Effector CD8-positive, alpha-beta T cell (primary cell): ENCODE measurements around the gene LRMDA.

Experiments
- DNase-seq: peaks from one replicate; lab custom pipeline; 2025; lab: John Stamatoyannopoulos, UW

LRMDA gene

GRCh38 chr10:76085002-76085816, 653.8 kb downstream of the LRMDA start:
- no peak for DNase-seq

GRCh38 chr10:76085817-76086167, 654.4 kb downstream of the LRMDA start:
- no peak for DNase-seq

- no peak for DNase-seq
These were observed 654.8 kb downstream of the LRMDA start for GRCh38 chr10:76086170-76086760.

- no peak for DNase-seq
These were observed 655.6 kb downstream of the LRMDA start for GRCh38 chr10:76086761-76087639.

GRCh38 chr10:76088008-76088407, 656.6 kb downstream of the LRMDA start:
- no peak for DNase-seq

- DNase-seq = no peak
These were observed 657.6 kb downstream of the LRMDA start for GRCh38 chr10:76088980-76089379.

- no peak for DNase-seq
These were observed 658.2 kb downstream of the LRMDA start for GRCh38 chr10:76089556-76090180.

- no peak for DNase-seq
These were observed 660.5 kb downstream of the LRMDA start for GRCh38 chr10:76091926-76092325.

- DNase-seq = no peak
These were observed 675.2 kb downstream of the LRMDA start for GRCh38 chr10:76106611-76107010.

- DNase-seq = no peak
These were observed 677.3 kb downstream of the LRMDA start for GRCh38 chr10:76108563-76109359.

- no peak for DNase-seq
These were observed 680.0 kb downstream of the LRMDA start for GRCh38 chr10:76111404-76111803.

GRCh38 chr10:76111986-76112825, 680.8 kb downstream of the LRMDA start:
- DNase-seq = no peak

GRCh38 chr10:76112826-76113150, 681.4 kb downstream of the LRMDA start:
- DNase-seq = no peak

- DNase-seq = no peak
These were observed 682.5 kb downstream of the LRMDA start for GRCh38 chr10:76113952-76114351.

GRCh38 chr10:76114581-76115001, 683.2 kb downstream of the LRMDA start:
- DNase-seq = no peak

GRCh38 chr10:76115131-76115470, 683.7 kb downstream of the LRMDA start:
- DNase-seq = no peak

- no peak for DNase-seq
These were observed 684.2 kb downstream of the LRMDA start for GRCh38 chr10:76115471-76116155.

- no peak for DNase-seq
These were observed 685.1 kb downstream of the LRMDA start for GRCh38 chr10:76116523-76116922.

GRCh38 chr10:76117949-76118348, 686.5 kb downstream of the LRMDA start:
- no peak for DNase-seq

- DNase-seq = no peak
These were observed 687.6 kb downstream of the LRMDA start for GRCh38 chr10:76119036-76119435.
